IMR-90 (cell line): Measurements from ENCODE around the gene CLEC7A.

Experiments
- BHLHE40 ChIP-seq: fragments of 150-350 bp; IDR thresholded peaks from 2 replicates; pipeline ENCODE4 v1.6.1; 2016; ENCODE audit warnings: mild to moderate bottlenecking, low read depth, low read length
- CEBPB ChIP-seq: IDR thresholded peaks from 2 replicates; pipeline ENCODE4 v1.6.1; 2012; ENCODE audit warnings: low read depth, low read length, improper control_type of control experiment
- CTCF ChIP-seq: conservative IDR thresholded peaks from 2 replicates; pipeline ENCODE4 v1.5.1; 2012; ENCODE audit warnings: mild to moderate bottlenecking, low read depth, low read length, improper control_type of control experiment
- FOS ChIP-seq: fragments of 150-350 bp; IDR thresholded peaks from 2 replicates; pipeline ENCODE4 v1.6.1; 2016; ENCODE audit warnings: low read depth, low read length
- MAFK ChIP-seq: IDR thresholded peaks from 2 replicates; pipeline ENCODE4 v1.6.1; 2012; ENCODE audit warnings: low read depth, low read length, improper control_type of control experiment
- MXI1 ChIP-seq: IDR thresholded peaks from 2 replicates; pipeline ENCODE4 v1.6.1; 2012; ENCODE audit warnings: low read depth, mild to moderate bottlenecking, low read length, moderate library complexity, borderline replicate concordance
- NFE2L2 ChIP-seq: fragments of 150-350 bp; IDR thresholded peaks from 2 replicates; pipeline ENCODE4 v1.6.1; 2016; ENCODE audit warnings: low read depth, mild to moderate bottlenecking, low read length
- POLR2A ChIP-seq: IDR thresholded peaks from 2 replicates; pipeline ENCODE4 v1.6.1; 2012; ENCODE audit warnings: mild to moderate bottlenecking, low read depth, low read length
- RAD21 ChIP-seq: IDR thresholded peaks from 2 replicates; pipeline ENCODE4 v1.6.1; 2012; ENCODE audit warnings: low read length, improper control_type of control experiment
- RFX5 ChIP-seq: IDR thresholded peaks from 2 replicates; pipeline ENCODE4 v1.8.0; 2012; ENCODE audit warnings: low read depth, mild to moderate bottlenecking, low read length, moderate library complexity
- SMC3 ChIP-seq: fragments of 150-350 bp; IDR thresholded peaks from 2 replicates; pipeline ENCODE4 v1.6.1; 2016; ENCODE audit warnings: low read depth, mild to moderate bottlenecking, antibody characterized with exemption, low read length, moderate library complexity
- USF2 ChIP-seq: fragments of 150-350 bp; IDR thresholded peaks from 2 replicates; pipeline ENCODE4 v1.6.1; 2017; ENCODE audit warnings: mild to moderate bottlenecking, antibody characterized with exemption, low read length, low read depth

- TF ChIP-seq POLR2A (no peak), CTCF (no peak), MAFK (0 out of 2 replicates have a peak, but pooled peaks have one; percentile 5), MXI1 (no peak), BHLHE40 (no peak), RAD21 (no peak), FOS (no peak), SMC3 (no peak), RFX5 (no peak), CEBPB (no peak), USF2 (no peak), NFE2L2 (no peak)
Measured at GRCh38 chr12:10068644-10069043, 61.4 kb downstream of the CLEC7A start.
